GM23248 (cell line): ENCODE measurements around the gene LBHD1. TPM values are rescaled to one million over a fixed set of nuclear protein-coding genes. Genes with fewer than 3 reads are reported as not detected.

ENCODE experiments used
- DNase-seq: peaks from one replicate; pipeline ENCODE4 v3.0.0-alpha.2; 2015
- H2AFZ ChIP-seq: fragments of 200-600 bp; sonication (generic); 2 replicates; pipeline ENCODE4 v1.6.1; 2016; ENCODE audit warnings: antibody characterized with exemption
- H3F3A ChIP-seq: fragments of 200-600 bp; sonication (generic); 2 replicates; pipeline ENCODE4 v1.6.1; 2016; ENCODE audit warnings: mild to moderate bottlenecking, antibody characterized with exemption, mixed run types; ENCODE audit not compliant: insufficient read depth
- H3K27ac ChIP-seq: fragments of 200-600 bp; sonication (generic); 2 replicates; pipeline ENCODE4 v1.5.1; 2016; ENCODE audit warnings: mild to moderate bottlenecking
- H3K27me3 ChIP-seq: fragments of 200-600 bp; sonication (generic); replicated peaks from 2 replicates; pipeline ENCODE4 v1.6.1; 2016; ENCODE audit warnings: mild to moderate bottlenecking; ENCODE audit not compliant: insufficient read depth
- H3K36me3 ChIP-seq: fragments of 200-600 bp; sonication (generic); 2 replicates; pipeline ENCODE4 v1.6.1; 2016; ENCODE audit warnings: low read depth, mild to moderate bottlenecking
- H3K4me1 ChIP-seq: fragments of 200-600 bp; sonication (generic); 2 replicates; pipeline ENCODE4 v1.6.1; 2016; ENCODE audit warnings: mild to moderate bottlenecking; ENCODE audit not compliant: insufficient read depth
- H3K4me2 ChIP-seq: fragments of 200-600 bp; sonication (generic); one replicate; pipeline ENCODE4 v1.6.1; 2016; ENCODE audit warnings: mild to moderate bottlenecking; ENCODE audit not compliant: unreplicated experiment
- H3K4me3 ChIP-seq: fragments of 200-600 bp; sonication (generic); 2 replicates; pipeline ENCODE4 v1.5.1; 2016; ENCODE audit warnings: mild to moderate bottlenecking
- H3K79me2 ChIP-seq: fragments of 200-600 bp; sonication (generic); 2 replicates; pipeline ENCODE4 v1.6.1; 2016; ENCODE audit warnings: mild to moderate bottlenecking; ENCODE audit not compliant: insufficient read depth
- H3K9ac ChIP-seq: fragments of 200-600 bp; sonication (generic); 2 replicates; pipeline ENCODE4 v1.6.1; 2016; ENCODE audit warnings: mild to moderate bottlenecking
- H3K9me2 ChIP-seq: fragments of 200-600 bp; sonication (generic); 2 replicates; pipeline ENCODE4 v1.6.1; 2016; ENCODE audit warnings: mixed run types, mild to moderate bottlenecking, moderate library complexity; ENCODE audit not compliant: insufficient read depth
- H3K9me3 ChIP-seq: fragments of 200-600 bp; sonication (generic); one replicate; pipeline ENCODE4 v1.6.1; 2017; ENCODE audit warnings: low read depth
- H4K20me1 ChIP-seq: fragments of 200-600 bp; sonication (generic); 2 replicates; pipeline ENCODE4 v1.6.0; 2016; ENCODE audit not compliant: insufficient read depth
- EZH2 ChIP-seq: fragments of 200-600 bp; sonication (generic); IDR thresholded peaks from 2 replicates; pipeline ENCODE4 v1.6.1; 2018; ENCODE audit warnings: antibody characterized with exemption, mild to moderate bottlenecking; ENCODE audit not compliant: insufficient read depth, poor library complexity, severe bottlenecking
- EZH2phosphoT487 ChIP-seq: fragments of 200-600 bp; sonication (generic); IDR thresholded peaks from 2 replicates; pipeline ENCODE4 v1.6.1; 2018; ENCODE audit warnings: antibody characterized with exemption, moderate library complexity, mild to moderate bottlenecking, low read depth; ENCODE audit not compliant: insufficient read depth
- WGBS, 2 experiments: methylation state at CpG; one replicate each; pipeline ENCODE4 v1.1.6; 2015 to 2017; ENCODE audit warnings: low lambda C conversion rate in 2 of 2, low coverage in 1 of 2; ENCODE audit errors: missing lambda C conversion rate in 2 of 2; 5-methylcytosine and 5-hydroxymethylcytosine counted together
- in situ Hi-C: fragments of 300-500 bp; cut with MboI; formaldehyde crosslinking; loops from 2 replicates; pipeline ENCODE4 v1.15.0; 2020
- polyA plus RNA-seq: library from polyadenylated mRNA; unstranded; fragments of >200 nt; fragmentation: Nextera tagmentation; extraction: Ambion mirVana; gene quantifications from 2 replicates; pipeline ENCODE4 v1.2.1, GENCODE V29; 2016
- total RNA-seq: library from RNA; depleted of rRNA; stranded (reverse); fragments of >200 nt; shearing (Covaris generic); gene quantifications from 2 replicates; pipeline ENCODE4 v1.2.3, GENCODE V29; 2014

Gene LBHD1
- total and polyA plus RNA-seq, 2 experiments from 2014 or later = 3.6 to 5.8 TPM

- H3K27me3 ChIP-seq = no peaks in the 10 kb centered on the region
- H3K4me3 ChIP-seq = no peak overlapping the region
- H3K9me3 ChIP-seq = no peaks in the 10 kb centered on the region
- no peak overlapping the region for H2AFZ ChIP-seq
- H3F3A ChIP-seq = peaks cover 42% of the 10 kb centered on the region
- H3K4me1 ChIP-seq = peaks cover 21% of the 10 kb centered on the region
- in situ Hi-C loops = no loop called here
- H4K20me1 ChIP-seq = no peaks in the 10 kb centered on the region
- 71 to 76% methylated on average over 4 of the region's 4 CpGs for WGBS, 2 experiments
- peak overlapping the region; percentile 85 for H3K27ac ChIP-seq
- H3K79me2 ChIP-seq = peaks cover 63% of the 10 kb centered on the region
- no peaks in the 10 kb centered on the region for H3K9me2 ChIP-seq
- H3K9ac ChIP-seq = peak overlapping the region; percentile 89; the same call in 1 of the 2 replicates
- peak; percentile 38 for DNase-seq
- TF ChIP-seq EZH2 (no peak), EZH2phosphoT487 (no peak)
- no peak overlapping the region for H3K4me2 ChIP-seq
- no peaks in the 10 kb centered on the region for H3K36me3 ChIP-seq
Observed at GRCh38 chr11:62669420-62670161, 2.5 kb downstream of the LBHD1 start.

GRCh38 chr11:62667460-62667859, 4.6 kb downstream of the LBHD1 start:
- Histone ChIP-seq H3K4me2 (peak overlapping the region; percentile 90), H3K9ac (peak overlapping the region; percentile 87), H4K20me1 (no peaks in the 10 kb centered on the region), H3K9me3 (no peaks in the 10 kb centered on the region), H3K27me3 (no peaks in the 10 kb centered on the region), H3K9me2 (no peaks in the 10 kb centered on the region), H3K4me1 (peaks cover 13% of the 10 kb centered on the region), H3K27ac (peak overlapping the region; percentile 72; the same call in 1 of the 2 replicates), H3F3A (peaks cover 30% of the 10 kb centered on the region), H3K4me3 (0 out of 2 replicates have a peak overlapping the region, but pooled peaks have one; percentile 84), H3K36me3 (0 out of 2 replicates have a peak, but pooled peaks cover 5% of the 10 kb centered on the region), H2AFZ (no peak overlapping the region), H3K79me2 (peaks cover 60% of the 10 kb centered on the region)
- TF ChIP-seq EZH2 (no peak), EZH2phosphoT487 (no peak)
- WGBS, 2 experiments = 68 to 70% methylated on average over 2 of the region's 2 CpGs
- DNase-seq = no peak
- in situ Hi-C loops = no loop called here

DNA sequence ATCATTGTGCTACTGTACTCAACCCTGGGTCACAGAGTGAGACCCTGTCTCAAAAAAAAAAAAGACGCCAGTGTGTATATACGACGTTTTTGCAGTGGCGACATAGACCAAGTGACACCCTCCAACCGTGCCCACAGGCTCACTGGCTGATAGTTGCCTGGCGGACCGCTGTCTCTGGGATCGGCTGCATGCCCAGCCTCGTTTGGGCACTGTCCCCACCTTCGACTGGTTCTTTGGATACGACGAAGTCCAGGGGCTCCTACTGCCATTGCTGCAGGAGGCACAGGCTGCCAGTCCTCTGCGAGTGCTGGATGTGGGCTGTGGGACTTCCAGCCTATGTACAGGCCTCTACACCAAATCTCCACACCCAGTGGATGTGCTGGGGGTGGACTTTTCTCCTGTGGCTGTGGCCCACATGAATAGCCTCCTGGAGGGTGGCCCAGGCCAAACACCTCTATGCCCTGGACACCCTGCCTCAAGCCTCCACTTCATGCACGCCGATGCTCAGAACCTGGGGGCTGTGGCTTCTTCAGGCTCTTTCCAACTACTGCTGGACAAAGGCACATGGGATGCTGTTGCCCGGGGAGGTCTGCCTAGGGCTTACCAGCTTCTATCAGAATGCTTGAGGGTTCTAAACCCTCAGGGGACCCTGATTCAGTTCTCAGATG, 5.7 kb downstream of the LBHD1 start:
- H3K9me2 ChIP-seq = no peaks in the 10 kb centered on the region
- H3K4me1 ChIP-seq = peaks cover 12% of the 10 kb centered on the region
- H3K9ac ChIP-seq = peak overlapping the region; percentile 87
- WGBS, 2 experiments = 17 to 18% methylated on average over 16 of the region's 16 CpGs
- in situ Hi-C loops = no loop called here
- H3K9me3 ChIP-seq = no peaks in the 10 kb centered on the region
- peaks cover 59% of the 10 kb centered on the region for H3K79me2 ChIP-seq
- no peaks in the 10 kb centered on the region for H4K20me1 ChIP-seq
- H3K27ac ChIP-seq = peak overlapping the region; percentile 72
- peak overlapping the region; percentile 84 for H3K4me3 ChIP-seq
- no peak for TF ChIP-seq EZH2phosphoT487
- TF ChIP-seq EZH2 = no peak
- no peaks in the 10 kb centered on the region for H3K27me3 ChIP-seq
- 0 out of 2 replicates have a peak, but pooled peaks cover 5% of the 10 kb centered on the region for H3K36me3 ChIP-seq
- no peak overlapping the region for H2AFZ ChIP-seq
- DNase-seq = peak; percentile 29
- peak overlapping the region; percentile 90 for H3K4me2 ChIP-seq
- H3F3A ChIP-seq = peaks cover 30% of the 10 kb centered on the region

GRCh38 chr11:62665599-62666258, 6.3 kb downstream of the LBHD1 start:
- no peak for TF ChIP-seq EZH2
- TF ChIP-seq EZH2phosphoT487 = no peak
- Histone ChIP-seq H3K9ac (peak overlapping the region; percentile 87), H3K79me2 (peaks cover 56% of the 10 kb centered on the region), H3K4me3 (peak overlapping the region; percentile 84), H3K9me3 (no peaks in the 10 kb centered on the region), H3K27me3 (no peaks in the 10 kb centered on the region), H2AFZ (no peak overlapping the region), H4K20me1 (no peaks in the 10 kb centered on the region), H3K27ac (peak overlapping the region; percentile 72), H3F3A (peaks cover 30% of the 10 kb centered on the region), H3K4me2 (peak overlapping the region; percentile 90), H3K36me3 (0 out of 2 replicates have a peak, but pooled peaks cover 5% of the 10 kb centered on the region), H3K4me1 (peaks cover 12% of the 10 kb centered on the region), H3K9me2 (no peaks in the 10 kb centered on the region)
- DNase-seq = peak; percentile 80
- 0 to 1% methylated on average over 32 to 39 of the region's 39 CpGs for WGBS, 2 experiments
- in situ Hi-C loops = no loop called here
